ENCODE data around the gene MPIG6B. TPM values are rescaled to one million over a fixed set of nuclear protein-coding genes. Genes with fewer than 3 reads are reported as not detected.

Gene MPIG6B
- total and polyA plus RNA-seq, 11 donors = 0.17 to 1.00 (median 0.34) TPM; not detected in 2

GRCh38 chr6:31749301-31750036, 26.3 kb downstream of the MPIG6B start:
- no peak overlapping the region for H3K4me3 ChIP-seq
- no peaks in the 10 kb centered on the region for H3K27me3 ChIP-seq
- no peak for TF ChIP-seq POLR2A (IDR thresholded peaks at IDR 0.05)
- TF ChIP-seq, protein P1, sequence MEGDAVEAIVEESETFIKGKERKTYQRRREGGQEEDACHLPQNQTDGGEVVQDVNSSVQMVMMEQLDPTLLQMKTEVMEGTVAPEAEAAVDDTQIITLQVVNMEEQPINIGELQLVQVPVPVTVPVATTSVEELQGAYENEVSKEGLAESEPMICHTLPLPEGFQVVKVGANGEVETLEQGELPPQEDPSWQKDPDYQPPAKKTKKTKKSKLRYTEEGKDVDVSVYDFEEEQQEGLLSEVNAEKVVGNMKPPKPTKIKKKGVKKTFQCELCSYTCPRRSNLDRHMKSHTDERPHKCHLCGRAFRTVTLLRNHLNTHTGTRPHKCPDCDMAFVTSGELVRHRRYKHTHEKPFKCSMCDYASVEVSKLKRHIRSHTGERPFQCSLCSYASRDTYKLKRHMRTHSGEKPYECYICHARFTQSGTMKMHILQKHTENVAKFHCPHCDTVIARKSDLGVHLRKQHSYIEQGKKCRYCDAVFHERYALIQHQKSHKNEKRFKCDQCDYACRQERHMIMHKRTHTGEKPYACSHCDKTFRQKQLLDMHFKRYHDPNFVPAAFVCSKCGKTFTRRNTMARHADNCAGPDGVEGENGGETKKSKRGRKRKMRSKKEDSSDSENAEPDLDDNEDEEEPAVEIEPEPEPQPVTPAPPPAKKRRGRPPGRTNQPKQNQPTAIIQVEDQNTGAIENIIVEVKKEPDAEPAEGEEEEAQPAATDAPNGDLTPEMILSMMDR (IDR thresholded peaks at IDR 0.05) = no peak
- 92 to 96% (median 93%) methylated on average over 7 to 8 of the region's 8 CpGs for WGBS, 4 donors
- H3K9me3 ChIP-seq = no peaks in the 10 kb centered on the region
- DNase-seq (no peak), ATAC-seq (no peak)
- H3K4me1 ChIP-seq = no peaks in the 10 kb centered on the region
- intact Hi-C loops (cut with DNase I) = no loop called here
- no peak overlapping the region for H3K27ac ChIP-seq
- H3K36me3 ChIP-seq = peaks cover 0 to 16% (median 0%) of the 10 kb centered on the region in 9 donors

- 84 to 91% (median 88%) methylated on average over 7 of the region's 7 CpGs for WGBS, 4 donors
- intact Hi-C loops (cut with DNase I) = no loop called here
- peak in 1 of 4 donors; percentile 42 for ATAC-seq
These were observed 27.3 kb downstream of the MPIG6B start for GRCh38 chr6:31750411-31751022.

GRCh38 chr6:31752739-31753319, 29.7 kb downstream of the MPIG6B start:
- DNase-seq (no peak), ATAC-seq (no peak)
- no peak overlapping the region for H3K27ac ChIP-seq
- intact Hi-C loops (cut with DNase I) = no loop called here
- H3K27me3 ChIP-seq = no peaks in the 10 kb centered on the region
- H3K4me1 ChIP-seq = no peaks in the 10 kb centered on the region
- TF ChIP-seq, protein P1 (IDR thresholded peaks at IDR 0.05) = no peak
- no peak for TF ChIP-seq POLR2A (IDR thresholded peaks at IDR 0.05)
- H3K4me3 ChIP-seq = no peak overlapping the region
- 71 to 76% (median 74%) methylated on average over 8 of the region's 8 CpGs for WGBS, 4 donors
- no peaks in the 10 kb centered on the region for H3K9me3 ChIP-seq
- peaks cover 0 to 3% (median 0%) of the 10 kb centered on the region in 9 donors for H3K36me3 ChIP-seq

More at GRCh38 chr6:31750411-31751022, 27.3 kb downstream of the MPIG6B start:
- Histone ChIP-seq H3K9me3 (no peaks in the 10 kb centered on the region), H3K4me1 (no peaks in the 10 kb centered on the region), H3K27me3 (no peaks in the 10 kb centered on the region), H3K4me3 (no peak overlapping the region), H3K36me3 (peaks cover 0 to 16% (median 0%) of the 10 kb centered on the region in 9 donors), H3K27ac (no peak overlapping the region)
- no peak for DNase-seq
- TF ChIP-seq, protein P1 (IDR thresholded peaks at IDR 0.05) = no peak
- no peak for TF ChIP-seq POLR2A (IDR thresholded peaks at IDR 0.05)

GRCh38 chr6:31758281-31758680, 35.1 kb downstream of the MPIG6B start:
- Histone ChIP-seq H3K4me3 (no peak overlapping the region), H3K4me1 (peaks cover 0 to 6% (median 0%) of the 10 kb centered on the region in 12 donors), H3K27me3 (no peaks in the 10 kb centered on the region), H3K36me3 (peaks cover 0 to 29% (median 0%) of the 10 kb centered on the region in 9 donors), H3K9me3 (no peaks in the 10 kb centered on the region), H3K27ac (no peak overlapping the region)
- intact Hi-C loops (cut with DNase I) = no loop called here
- ATAC-seq (no peak), DNase-seq (no peak)
- TF ChIP-seq, protein P1 (IDR thresholded peaks at IDR 0.05) = no peak
- no peak for TF ChIP-seq POLR2A (IDR thresholded peaks at IDR 0.05)
- 92 to 98% (median 96%) methylated on average over 2 of the region's 2 CpGs for WGBS, 4 donors

All from heart left ventricle (tissue), 16 donors.